AG09309 (cell line): ENCODE measurements around the gene WBP2NL.
"Not testable (repeated sequence)": the region's sequence is repeated elsewhere in the genome, so short reads cannot be mapped to it uniquely, and the experiment has no call there.

Experiments used
- DNase-seq: peaks from one replicate; pipeline ENCODE4 v3.0.0-alpha.2; 2010; ENCODE audit warnings: low read depth
- H3K4me3 ChIP-seq: 2 replicates; pipeline ENCODE4 v1.5.1; 2011; ENCODE audit warnings: mild to moderate bottlenecking, low read depth, low read length, moderate library complexity; ENCODE audit not compliant: control insufficient read depth
- TF ChIP-seq, protein P1 (sequence below): IDR thresholded peaks from 2 replicates; pipeline ENCODE4 v1.5.1; 2011; ENCODE audit warnings: mild to moderate bottlenecking, low read depth, low read length, inconsistent platforms; ENCODE audit not compliant: insufficient read depth, control insufficient read depth; ENCODE audit errors: missing control alignments

WBP2NL gene

GRCh38 chr22:41998361-41999261 lies at the start of gene WBP2NL:
WBP2NL (plus strand) TSS chr22:41998788; CDS start chr22:41998819, 31 bp downstream.
- H3K4me3 ChIP-seq = peak within 1 kb of the TSS; percentile 45
- DNase-seq = peak; percentile 5
- TF ChIP-seq, protein P1, sequence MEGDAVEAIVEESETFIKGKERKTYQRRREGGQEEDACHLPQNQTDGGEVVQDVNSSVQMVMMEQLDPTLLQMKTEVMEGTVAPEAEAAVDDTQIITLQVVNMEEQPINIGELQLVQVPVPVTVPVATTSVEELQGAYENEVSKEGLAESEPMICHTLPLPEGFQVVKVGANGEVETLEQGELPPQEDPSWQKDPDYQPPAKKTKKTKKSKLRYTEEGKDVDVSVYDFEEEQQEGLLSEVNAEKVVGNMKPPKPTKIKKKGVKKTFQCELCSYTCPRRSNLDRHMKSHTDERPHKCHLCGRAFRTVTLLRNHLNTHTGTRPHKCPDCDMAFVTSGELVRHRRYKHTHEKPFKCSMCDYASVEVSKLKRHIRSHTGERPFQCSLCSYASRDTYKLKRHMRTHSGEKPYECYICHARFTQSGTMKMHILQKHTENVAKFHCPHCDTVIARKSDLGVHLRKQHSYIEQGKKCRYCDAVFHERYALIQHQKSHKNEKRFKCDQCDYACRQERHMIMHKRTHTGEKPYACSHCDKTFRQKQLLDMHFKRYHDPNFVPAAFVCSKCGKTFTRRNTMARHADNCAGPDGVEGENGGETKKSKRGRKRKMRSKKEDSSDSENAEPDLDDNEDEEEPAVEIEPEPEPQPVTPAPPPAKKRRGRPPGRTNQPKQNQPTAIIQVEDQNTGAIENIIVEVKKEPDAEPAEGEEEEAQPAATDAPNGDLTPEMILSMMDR = no peak

GRCh38 chr22:41948928-41949296 lies 49.7 kb upstream of the WBP2NL start:
- not testable (repeated sequence) for DNase-seq, H3K4me3 ChIP-seq

DNA sequence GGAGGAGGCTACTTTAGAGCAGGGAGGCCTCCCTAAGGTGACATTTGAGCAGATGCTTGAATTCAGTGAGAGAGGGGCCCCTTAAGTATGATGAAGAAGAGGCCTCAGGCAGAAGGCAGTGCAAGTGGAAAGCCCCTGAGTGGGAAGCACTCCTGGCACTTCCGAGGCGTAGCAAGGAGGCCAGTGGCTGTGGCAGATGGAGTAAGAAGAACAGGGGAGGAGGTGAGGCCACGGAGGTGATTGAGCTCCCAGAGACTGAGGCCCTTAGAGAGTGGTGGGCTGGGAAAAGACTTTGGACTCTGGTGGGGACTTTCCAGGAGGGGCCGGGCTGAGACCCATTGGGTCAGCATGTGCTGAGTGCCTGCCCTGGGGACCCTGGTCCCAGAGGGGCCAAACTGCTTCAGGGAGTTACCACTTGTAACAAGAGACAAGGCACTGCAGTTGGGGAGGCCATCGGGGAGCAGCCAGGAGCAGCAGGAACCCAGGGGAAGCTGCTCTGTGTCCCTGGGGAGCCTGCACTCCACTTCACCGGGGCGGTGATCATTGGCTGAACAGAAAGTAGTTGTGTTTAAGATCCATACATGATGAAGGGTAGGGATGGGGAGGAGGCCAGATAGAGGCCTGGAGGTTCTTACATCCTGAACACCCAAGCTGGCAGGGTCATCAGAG lies 49.2 kb upstream of the WBP2NL start:
- TF ChIP-seq, protein P1 = no peak

GRCh38 chr22:41951898-41952474 lies 46.6 kb upstream of the WBP2NL start, which contains the start of gene SMIM45:
SMIM45 (plus strand) TSS chr22:41952150.
- no peak for DNase-seq
- H3K4me3 ChIP-seq = no peak within 1 kb of the TSS
- TF ChIP-seq, protein P1 = no peak

More for the DNA sequence above, 49.2 kb upstream of the WBP2NL start:
- no peak overlapping the region for H3K4me3 ChIP-seq
- DNase-seq = no peak

DNA sequence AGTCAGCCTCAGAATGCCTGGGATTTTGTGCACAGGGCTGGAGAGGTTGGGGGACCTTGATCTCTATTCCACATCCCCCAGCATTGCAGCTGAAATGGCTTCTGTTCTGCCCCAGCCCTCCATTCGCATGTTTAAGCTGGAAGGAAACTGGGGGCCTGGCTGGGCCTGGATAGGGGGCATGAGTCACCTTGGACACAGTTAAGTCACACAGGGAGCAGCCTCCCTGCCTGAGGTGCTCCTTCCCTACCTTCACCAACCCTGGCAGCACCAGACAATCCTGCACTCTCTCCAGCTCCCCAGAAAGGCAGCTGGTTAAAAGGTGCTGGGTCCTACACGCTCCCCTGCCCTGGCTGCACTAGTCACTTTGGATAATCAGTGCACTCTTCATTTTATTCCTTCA lies 45.9 kb upstream of the WBP2NL start:
- DNase-seq = no peak
- TF ChIP-seq, protein P1 = no peak
- H3K4me3 ChIP-seq = no peak overlapping the region

- DNase-seq = no peak
- H3K4me3 ChIP-seq = no peak overlapping the region
- TF ChIP-seq, protein P1 = no peak
Measured at GRCh38 chr22:41957941-41958556, 40.5 kb upstream of the WBP2NL start.
